Measurements from ENCODE around the gene LBX1.

- TF ChIP-seq CTCF (IDR thresholded peaks at IDR 0.05), result no peak
- TF ChIP-seq POLR2A (IDR thresholded peaks at IDR 0.05), result no peak
Measured at GRCh38 chr10:101225846-101226421, 3.3 kb downstream of the LBX1 start.
